Measurements from ENCODE around the gene CORO7.

DNA sequence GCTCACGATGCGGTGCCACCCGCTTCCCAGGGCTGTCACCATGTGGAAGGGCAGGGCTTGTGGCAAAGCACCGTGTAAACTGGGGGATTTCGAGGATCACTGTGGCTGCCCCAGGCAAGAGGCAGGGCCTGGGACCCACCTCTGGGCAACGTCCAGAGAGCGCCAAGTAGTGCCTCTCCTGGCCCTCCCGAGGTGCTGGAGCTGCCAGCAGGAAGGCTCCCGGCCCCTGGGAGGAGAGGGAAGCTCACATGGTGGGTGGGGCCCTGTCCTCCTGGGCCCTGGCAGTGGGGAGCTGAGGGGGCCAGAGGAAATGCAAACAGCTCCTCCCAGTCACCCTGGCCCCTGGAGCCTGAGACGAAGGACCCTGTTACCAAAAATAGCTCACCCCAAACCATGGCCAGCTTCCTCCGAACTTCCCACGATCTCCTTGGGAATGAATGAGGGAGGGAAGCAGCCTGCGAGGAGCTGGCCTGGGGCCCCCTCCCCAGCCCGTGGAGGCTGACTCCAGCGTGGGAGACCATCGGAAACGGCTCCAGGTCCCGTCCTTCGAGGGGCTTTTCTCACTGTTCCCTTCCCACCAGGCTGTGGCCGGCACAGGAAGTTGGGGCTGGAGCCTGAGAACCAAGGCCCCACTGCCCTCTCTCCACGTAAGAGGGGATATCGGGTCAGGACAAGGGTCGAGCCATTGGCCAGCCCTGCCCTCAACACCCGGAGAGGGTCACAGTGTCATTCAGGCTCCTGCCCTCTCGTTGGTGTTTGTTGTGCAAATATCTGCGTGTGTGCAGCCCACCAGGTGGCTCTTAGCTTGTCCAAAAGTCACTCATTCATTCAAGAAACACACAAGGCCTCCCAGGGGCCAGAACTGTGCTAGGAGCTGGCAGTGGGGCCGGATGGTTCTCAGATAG, 27.1 kb downstream of the CORO7 start:
- no peak for TF ChIP-seq POLR2A (IDR thresholded peaks at IDR 0.05; ENCODE audit: low read length)
- no peak for TF ChIP-seq GATA1 (IDR thresholded peaks at IDR 0.05; ENCODE audit: low read depth, low read length)

Data from erythroblast (primary cell).